H9 (cell line): ENCODE results near the gene SOCS3. TPM values are rescaled to one million over a fixed set of nuclear protein-coding genes. Genes with fewer than 3 reads are reported as not detected.

Source experiments
- DNase-seq: peaks from one replicate; pipeline ENCODE4 v3.0.0-alpha.2; 2017
- H2AFZ ChIP-seq: one replicate; pipeline ENCODE4 v1.6.1; 2013; ENCODE audit warnings: mild to moderate bottlenecking, low read length, control low read depth, moderate library complexity
- H2AK5ac ChIP-seq: 2 replicates; pipeline ENCODE4 v1.6.1; 2013; ENCODE audit warnings: low read length, control low read depth, mixed read lengths; ENCODE audit not compliant: insufficient read length
- H2BK120ac ChIP-seq: one replicate; pipeline ENCODE4 v1.6.1; 2013; ENCODE audit warnings: low read depth, mild to moderate bottlenecking, low read length, control low read depth, inconsistent platforms; ENCODE audit not compliant: poor library complexity, severe bottlenecking
- H2BK12ac ChIP-seq: 2 replicates; pipeline ENCODE4 v1.6.1; 2013; ENCODE audit warnings: low read length, control low read depth, mixed read lengths, low read depth; ENCODE audit not compliant: insufficient read length
- H2BK15ac ChIP-seq: 2 replicates; pipeline ENCODE4 v1.6.1; 2013; ENCODE audit warnings: low read depth, low read length, control low read depth
- H2BK20ac ChIP-seq: one replicate; pipeline ENCODE4 v1.6.1; 2013; ENCODE audit warnings: low read depth, mild to moderate bottlenecking, low read length, control low read depth, inconsistent platforms; ENCODE audit not compliant: poor library complexity, severe bottlenecking
- H2BK5ac ChIP-seq: 2 replicates; pipeline ENCODE4 v1.6.1; 2013; ENCODE audit warnings: low read length, control low read depth, mixed read lengths; ENCODE audit not compliant: insufficient read length
- H3K14ac ChIP-seq: 2 replicates; pipeline ENCODE4 v1.6.1; 2013; ENCODE audit warnings: low read length, control low read depth; ENCODE audit not compliant: insufficient read depth
- H3K18ac ChIP-seq: 2 replicates; pipeline ENCODE4 v1.6.1; 2013; ENCODE audit warnings: low read depth, mild to moderate bottlenecking, mixed read lengths, low read length, control low read depth; ENCODE audit not compliant: insufficient read length
- H3K23ac ChIP-seq: 2 replicates; pipeline ENCODE4 v1.6.1; 2013; ENCODE audit warnings: low read length, control low read depth, mixed read lengths, low read depth; ENCODE audit not compliant: insufficient read length
- H3K23me2 ChIP-seq: 2 replicates; pipeline ENCODE4 v1.6.1; 2013; ENCODE audit warnings: low read depth, mild to moderate bottlenecking, mixed read lengths, low read length, control low read depth; ENCODE audit not compliant: insufficient read length, poor library complexity, severe bottlenecking
- H3K27ac ChIP-seq: 2 replicates; pipeline ENCODE4 v1.5.1; 2013; ENCODE audit warnings: low read length, control low read depth, mixed read lengths, low read depth; ENCODE audit not compliant: insufficient read length
- H3K27me3 ChIP-seq: 2 replicates; pipeline ENCODE4 v1.6.1; 2013; ENCODE audit warnings: low read length, control low read depth, inconsistent platforms; ENCODE audit not compliant: insufficient read depth
- H3K4ac ChIP-seq: 2 replicates; pipeline ENCODE4 v1.6.1; 2013; ENCODE audit warnings: low read depth, mild to moderate bottlenecking, control low read depth, inconsistent platforms, low read length, moderate library complexity
- H3K4me1 ChIP-seq: 2 replicates; pipeline ENCODE4 v1.6.1; 2013; ENCODE audit warnings: low read length, control low read depth, inconsistent platforms; ENCODE audit not compliant: insufficient read depth
- H3K4me2 ChIP-seq: 2 replicates; pipeline ENCODE4 v1.6.1; 2013; ENCODE audit warnings: low read length, control low read depth, mixed read lengths; ENCODE audit not compliant: insufficient read length, insufficient read depth
- H3K56ac ChIP-seq: 2 replicates; pipeline ENCODE4 v1.6.1; 2013; ENCODE audit warnings: low read depth, mild to moderate bottlenecking, mixed read lengths, low read length, control low read depth; ENCODE audit not compliant: insufficient read length
- H3K79me1 ChIP-seq: 2 replicates; pipeline ENCODE4 v1.6.1; 2013; ENCODE audit warnings: low read depth, mild to moderate bottlenecking, moderate library complexity, low read length, control low read depth, inconsistent platforms; ENCODE audit not compliant: insufficient read depth, poor library complexity, severe bottlenecking
- H3K79me2 ChIP-seq: 2 replicates; pipeline ENCODE4 v1.6.1; 2013; ENCODE audit warnings: low read length, control low read depth, inconsistent platforms; ENCODE audit not compliant: insufficient read depth
- H3K9ac ChIP-seq: 2 replicates; pipeline ENCODE4 v1.6.1; 2013; ENCODE audit warnings: low read length, control low read depth, mixed read lengths; ENCODE audit not compliant: insufficient read length; ENCODE audit errors: extremely low read depth
- H3K9me3 ChIP-seq: one replicate; pipeline ENCODE4 v1.6.1; 2013; ENCODE audit warnings: low read depth, low read length, inconsistent platforms; ENCODE audit not compliant: control insufficient read depth
- H3T11ph ChIP-seq: one replicate; pipeline ENCODE4 v1.6.1; 2013; ENCODE audit warnings: mild to moderate bottlenecking, low read length, control low read depth, inconsistent platforms
- H4K20me1 ChIP-seq: one replicate; pipeline ENCODE4 v1.6.1; 2013; ENCODE audit not compliant: control insufficient read depth, insufficient read length, insufficient read depth
- H4K5ac ChIP-seq: 2 replicates; pipeline ENCODE4 v1.6.1; 2013; ENCODE audit warnings: low read depth, mild to moderate bottlenecking, mixed read lengths, low read length, control low read depth; ENCODE audit not compliant: insufficient read length
- H4K8ac ChIP-seq: replicated peaks from 2 replicates; pipeline ENCODE4 v1.6.1; 2013; ENCODE audit warnings: low read length, control low read depth, mixed read lengths, low read depth; ENCODE audit not compliant: insufficient read length
- H4K91ac ChIP-seq: 2 replicates; pipeline ENCODE4 v1.6.1; 2013; ENCODE audit warnings: low read depth, mild to moderate bottlenecking, moderate library complexity, mixed read lengths, low read length, control low read depth; ENCODE audit not compliant: insufficient read length
- H3K27ac Mint-ChIP-seq, 3 experiments: 2 replicates in 2 of 3; 3 replicates in 1 of 3; pipeline ENCODE4 v1.8.0; 2020 to 2021; ENCODE audit warnings: mixed read lengths in 3 of 3, mild to moderate bottlenecking in 1 of 3, moderate library complexity in 1 of 3
- H3K27me3 Mint-ChIP-seq: 2 replicates; pipeline ENCODE4 v1.8.0; 2021; ENCODE audit warnings: low read depth, mild to moderate bottlenecking, moderate library complexity, mixed read lengths
- H3K36me3 Mint-ChIP-seq, 3 experiments: 2 replicates in 2 of 3; 3 replicates in 1 of 3; pipeline ENCODE4 v1.8.0; 2020 to 2021; ENCODE audit warnings: low read depth in 3 of 3, mixed read lengths in 3 of 3; ENCODE audit not compliant: insufficient read depth in 1 of 3
- H3K4me1 Mint-ChIP-seq, 2 experiments: 2 replicates each; pipeline ENCODE4 v1.8.0; 2020; ENCODE audit warnings: mixed read lengths in 2 of 2
- H3K4me3 Mint-ChIP-seq, 2 experiments: 2 replicates in 1 of 2; 3 replicates in 1 of 2; pipeline ENCODE4 v1.8.0; 2020 to 2021; ENCODE audit warnings: mild to moderate bottlenecking in 2 of 2, mixed read lengths in 2 of 2, moderate library complexity in 1 of 2
- H3K9me3 Mint-ChIP-seq, 2 experiments: 2 replicates in 1 of 2; 3 replicates in 1 of 2; pipeline ENCODE4 v1.8.0; 2020; ENCODE audit warnings: mild to moderate bottlenecking in 2 of 2, mixed read lengths in 2 of 2, moderate library complexity in 1 of 2
- CTCF ChIP-seq: fragments of 200-600 bp; sonication (generic); conservative IDR thresholded peaks from 3 replicates; pipeline ENCODE4 v1.8.0; 2021; ENCODE audit warnings: antibody characterized with exemption, mild to moderate bottlenecking
- WGBS: extraction: QIAGEN DNeasy Blood & Tissue Kit; methylation state at CpG from one replicate; pipeline ENCODE4 v1.1.7; 2013; ENCODE audit warnings: missing lambda C conversion rate, low lambda C conversion rate, mixed read lengths; ENCODE audit not compliant: insufficient read length; ENCODE audit errors: extremely low coverage; 5-methylcytosine and 5-hydroxymethylcytosine counted together
- total RNA-seq: library from RNA; stranded (reverse); gene quantifications from 2 replicates; pipeline ENCODE4 v1.2.1, GENCODE V29; 2021

The SOCS3 gene
- total RNA-seq, 1 experiment from 2014 or later, result 9.5 TPM

GRCh38 chr17:78376161-78376560 is 16.3 kb upstream of the SOCS3 start:
- Histone ChIP-seq H3K4ac (no peak overlapping the region), H3K4me1 (peaks cover 2% of the 10 kb centered on the region; the same call in 1 of the 2 replicates), H3K27me3 (no peaks in the 10 kb centered on the region), H3K79me2 (peaks cover 19% of the 10 kb centered on the region; the same call in 1 of the 2 replicates), H4K91ac (no peak overlapping the region), H2BK5ac (no peak overlapping the region), H3K23me2 (peaks cover 7% of the 10 kb centered on the region), H2BK20ac (no peak overlapping the region), H2BK120ac (no peak overlapping the region), H3K79me1 (no peaks in the 10 kb centered on the region), H3K18ac (no peak overlapping the region), H3K4me2 (no peak overlapping the region), H3K23ac (no peak overlapping the region), H2BK12ac (no peak overlapping the region), H3K9me3 (no peaks in the 10 kb centered on the region), H2BK15ac (no peak overlapping the region), H4K8ac (no peak overlapping the region), H3K9ac (no peak overlapping the region), H3K14ac (no peak overlapping the region), H2AK5ac (no peak overlapping the region), H3T11ph (no peak overlapping the region), H4K5ac (no peak overlapping the region), H4K20me1 (no peaks in the 10 kb centered on the region), H3K27ac (no peak overlapping the region), H3K56ac (no peak overlapping the region), H2AFZ (no peak overlapping the region)
- Mint-ChIP-seq H3K4me1 (peaks cover 56 to 62% of the 10 kb centered on the region in 2 experiments), H3K4me3 (no peak overlapping the region), H3K27ac (no peak overlapping the region; a peak in 1 of 7 replicates), H3K9me3 (no peaks in the 10 kb centered on the region), H3K27me3 (no peaks in the 10 kb centered on the region), H3K36me3 (peaks cover 3 to 8% (median 6%) of the 10 kb centered on the region in 3 experiments; a peak in 5 of 7 replicates)
- WGBS, result no CpG with 5 or more reads among the region's 5 CpGs
- no peak for DNase-seq
- TF ChIP-seq CTCF, result no peak
